ENCODE measurements around the gene KLHL12.

The KLHL12 gene

GRCh38 chr1:202954057-202954745 is 27.2 kb upstream of the KLHL12 start:
- Histone ChIP-seq H3K36me3 (ENCODE audit: control insufficient read depth, low read length) (peaks cover 44% of the 10 kb centered on the region), H3K27me3 (ENCODE audit: control insufficient read depth, low read length) (no peaks in the 10 kb centered on the region), H4K20me1 (ENCODE audit: control insufficient read depth, insufficient read depth, low read depth, low read length) (peaks cover 22% of the 10 kb centered on the region), H3F3A (ENCODE audit: control insufficient read depth, insufficient read depth) (0 out of 2 replicates have a peak, but pooled peaks cover 5% of the 10 kb centered on the region), H3K27ac (ENCODE audit: low read depth, low read length) (no peak overlapping the region), H3K4me2 (ENCODE audit: low read length) (no peak overlapping the region), H3K79me2 (ENCODE audit: control insufficient read depth, low read length) (peaks cover 69% of the 10 kb centered on the region), H3K4me1 (ENCODE audit: control insufficient read depth, low read length) (peaks cover 20% of the 10 kb centered on the region), H3K4me3 (ENCODE audit: low read length) (no peak overlapping the region), H3K9me2 (replicated peaks; ENCODE audit: control insufficient read depth, low read length) (no peaks in the 10 kb centered on the region), H3K9me3 (ENCODE audit: control insufficient read depth, insufficient read depth, low read length) (no peaks in the 10 kb centered on the region)
- TF ChIP-seq, protein P1, sequence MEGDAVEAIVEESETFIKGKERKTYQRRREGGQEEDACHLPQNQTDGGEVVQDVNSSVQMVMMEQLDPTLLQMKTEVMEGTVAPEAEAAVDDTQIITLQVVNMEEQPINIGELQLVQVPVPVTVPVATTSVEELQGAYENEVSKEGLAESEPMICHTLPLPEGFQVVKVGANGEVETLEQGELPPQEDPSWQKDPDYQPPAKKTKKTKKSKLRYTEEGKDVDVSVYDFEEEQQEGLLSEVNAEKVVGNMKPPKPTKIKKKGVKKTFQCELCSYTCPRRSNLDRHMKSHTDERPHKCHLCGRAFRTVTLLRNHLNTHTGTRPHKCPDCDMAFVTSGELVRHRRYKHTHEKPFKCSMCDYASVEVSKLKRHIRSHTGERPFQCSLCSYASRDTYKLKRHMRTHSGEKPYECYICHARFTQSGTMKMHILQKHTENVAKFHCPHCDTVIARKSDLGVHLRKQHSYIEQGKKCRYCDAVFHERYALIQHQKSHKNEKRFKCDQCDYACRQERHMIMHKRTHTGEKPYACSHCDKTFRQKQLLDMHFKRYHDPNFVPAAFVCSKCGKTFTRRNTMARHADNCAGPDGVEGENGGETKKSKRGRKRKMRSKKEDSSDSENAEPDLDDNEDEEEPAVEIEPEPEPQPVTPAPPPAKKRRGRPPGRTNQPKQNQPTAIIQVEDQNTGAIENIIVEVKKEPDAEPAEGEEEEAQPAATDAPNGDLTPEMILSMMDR (IDR thresholded peaks at IDR 0.05; ENCODE audit: low read depth, low read length, poor library complexity, severe bottlenecking) = no peak
- TF ChIP-seq EZH2phosphoT487 (IDR thresholded peaks at IDR 0.05; ENCODE audit: borderline replicate concordance, low read length) = no peak

- H4K20me1 ChIP-seq (ENCODE audit: control insufficient read depth, insufficient read depth, low read depth, low read length) = peaks cover 22% of the 10 kb centered on the region
- H3K27me3 ChIP-seq (ENCODE audit: control insufficient read depth, low read length) = no peaks in the 10 kb centered on the region
- no peak overlapping the region for H3K27ac ChIP-seq (ENCODE audit: low read depth, low read length)
- peaks cover 14% of the 10 kb centered on the region for H3K4me1 ChIP-seq (ENCODE audit: control insufficient read depth, low read length)
- H3K9me2 ChIP-seq (replicated peaks; ENCODE audit: control insufficient read depth, low read length) = no peaks in the 10 kb centered on the region
- no peak overlapping the region for H3K4me3 ChIP-seq (ENCODE audit: low read length)
- no peak overlapping the region for H3K4me2 ChIP-seq (ENCODE audit: low read length)
- H3K36me3 ChIP-seq (ENCODE audit: control insufficient read depth, low read length) = peaks cover 49% of the 10 kb centered on the region
- no peaks in the 10 kb centered on the region for H3K9me3 ChIP-seq (ENCODE audit: control insufficient read depth, insufficient read depth, low read length)
- peaks cover 69% of the 10 kb centered on the region for H3K79me2 ChIP-seq (ENCODE audit: control insufficient read depth, low read length)
- TF ChIP-seq EZH2phosphoT487 (IDR thresholded peaks at IDR 0.05; ENCODE audit: borderline replicate concordance, low read length) = no peak
- TF ChIP-seq, protein P1 (IDR thresholded peaks at IDR 0.05; ENCODE audit: low read depth, low read length, poor library complexity, severe bottlenecking) = no peak
- H3F3A ChIP-seq (ENCODE audit: control insufficient read depth, insufficient read depth) = no peaks in the 10 kb centered on the region
Observed at GRCh38 chr1:202953392-202953791, 26.4 kb upstream of the KLHL12 start.

DNA sequence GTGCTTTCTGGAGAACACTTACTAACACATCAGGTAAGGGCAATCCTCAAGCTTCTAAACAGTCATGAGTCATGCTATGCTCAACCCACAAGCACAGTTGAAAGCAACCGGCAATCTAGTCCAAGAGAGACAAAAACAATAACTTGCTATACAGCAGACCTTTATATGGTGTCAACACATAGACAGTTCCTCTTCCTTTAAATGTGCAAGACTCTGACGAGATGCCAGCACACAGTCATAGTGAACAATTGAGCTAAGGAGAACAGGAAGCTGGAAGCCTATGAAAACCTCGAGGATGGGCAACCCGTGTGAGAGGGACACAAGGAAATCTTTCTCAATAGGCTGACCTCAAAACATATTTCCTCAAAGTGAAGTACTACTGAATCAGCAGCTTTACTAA is 25.8 kb upstream of the KLHL12 start:
- Histone ChIP-seq H3K79me2 (ENCODE audit: control insufficient read depth, low read length) (peaks cover 67% of the 10 kb centered on the region), H3K4me1 (ENCODE audit: control insufficient read depth, low read length) (peaks cover 13% of the 10 kb centered on the region), H3F3A (ENCODE audit: control insufficient read depth, insufficient read depth) (no peaks in the 10 kb centered on the region), H4K20me1 (ENCODE audit: control insufficient read depth, insufficient read depth, low read depth, low read length) (peaks cover 22% of the 10 kb centered on the region), H3K4me2 (ENCODE audit: low read length) (no peak overlapping the region), H3K9me2 (replicated peaks; ENCODE audit: control insufficient read depth, low read length) (no peaks in the 10 kb centered on the region), H3K9me3 (ENCODE audit: control insufficient read depth, insufficient read depth, low read length) (no peaks in the 10 kb centered on the region), H3K36me3 (ENCODE audit: control insufficient read depth, low read length) (peaks cover 52% of the 10 kb centered on the region), H3K4me3 (ENCODE audit: low read length) (no peak overlapping the region), H3K27me3 (ENCODE audit: control insufficient read depth, low read length) (no peaks in the 10 kb centered on the region), H3K27ac (ENCODE audit: low read depth, low read length) (no peak overlapping the region)
- TF ChIP-seq EZH2phosphoT487 (IDR thresholded peaks at IDR 0.05; ENCODE audit: borderline replicate concordance, low read length) = no peak
- TF ChIP-seq, protein P1 (IDR thresholded peaks at IDR 0.05; ENCODE audit: low read depth, low read length, poor library complexity, severe bottlenecking) = no peak

All from DOHH2 (cell line).